ENCODE results near the gene RPA3.

The RPA3 gene

GRCh38 chr7:7732621-7733281, 14.3 kb upstream of the RPA3 start:
- no peak for DNase-seq (ENCODE audit: low read depth)

GRCh38 chr7:7731732-7732131, 13.3 kb upstream of the RPA3 start:
- DNase-seq (ENCODE audit: low read depth) = no peak

- no peak for DNase-seq (ENCODE audit: low read depth)
Measured at GRCh38 chr7:7720750-7721621, 2.6 kb upstream of the RPA3 start.

- no peak for DNase-seq (ENCODE audit: low read depth)
Measured at GRCh38 chr7:7720193-7720592, 1.8 kb upstream of the RPA3 start.

- DNase-seq (ENCODE audit: low read depth) = no peak
Measured at GRCh38 chr7:7719236-7719635, 829 bp upstream of the RPA3 start.

- DNase-seq (ENCODE audit: low read depth) = no peak
Measured at GRCh38 chr7:7713730-7714129, 4.7 kb downstream of the RPA3 start.

- no peak for DNase-seq (ENCODE audit: low read depth)
Measured at GRCh38 chr7:7710469-7710868, 7.9 kb downstream of the RPA3 start.

- DNase-seq (ENCODE audit: low read depth) = no peak
Measured at GRCh38 chr7:7709291-7709690, 9.1 kb downstream of the RPA3 start.

- DNase-seq (ENCODE audit: low read depth) = no peak
Measured at GRCh38 chr7:7707806-7708205, 10.6 kb downstream of the RPA3 start.

GRCh38 chr7:7707246-7707645, 11.2 kb downstream of the RPA3 start:
- no peak for DNase-seq (ENCODE audit: low read depth)

GRCh38 chr7:7706556-7707172, 11.7 kb downstream of the RPA3 start:
- no peak for DNase-seq (ENCODE audit: low read depth)

- DNase-seq (ENCODE audit: low read depth) = no peak
Measured at GRCh38 chr7:7706101-7706511, 12.3 kb downstream of the RPA3 start.

GRCh38 chr7:7705318-7705717, 13.1 kb downstream of the RPA3 start:
- no peak for DNase-seq (ENCODE audit: low read depth)

- no peak for DNase-seq (ENCODE audit: low read depth)
Measured at GRCh38 chr7:7704867-7705266, 13.5 kb downstream of the RPA3 start.

- DNase-seq (ENCODE audit: low read depth) = no peak
Measured at GRCh38 chr7:7703427-7703826, 15.0 kb downstream of the RPA3 start.

- DNase-seq (ENCODE audit: low read depth) = no peak
Measured at GRCh38 chr7:7702826-7703225, 15.6 kb downstream of the RPA3 start.

GRCh38 chr7:7701527-7701926, 16.9 kb downstream of the RPA3 start:
- no peak for DNase-seq (ENCODE audit: low read depth)

GRCh38 chr7:7699970-7700369, 18.4 kb downstream of the RPA3 start:
- DNase-seq (ENCODE audit: low read depth) = no peak

GRCh38 chr7:7699380-7699779, 19.0 kb downstream of the RPA3 start:
- DNase-seq (ENCODE audit: low read depth) = no peak

- no peak for DNase-seq (ENCODE audit: low read depth)
Measured at GRCh38 chr7:7698930-7699329, 19.5 kb downstream of the RPA3 start.

- DNase-seq (ENCODE audit: low read depth) = no peak
Measured at GRCh38 chr7:7696458-7697119, 21.8 kb downstream of the RPA3 start.

- DNase-seq (ENCODE audit: low read depth) = no peak
Measured at GRCh38 chr7:7695111-7695817, 23.1 kb downstream of the RPA3 start.

Measured in CMK (cell line).